ENCODE results near the gene FAM171A2.

FAM171A2 gene

GRCh38 chr17:44318077-44318892 is 45.4 kb downstream of the FAM171A2 start:
- Histone ChIP-seq H3K36me3 (ENCODE audit: control insufficient read depth, insufficient read depth, low read length) (peaks cover 9% of the 10 kb centered on the region), H3K4me1 (ENCODE audit: control insufficient read depth, insufficient read depth, low read length) (no peaks in the 10 kb centered on the region), H3K27me3 (ENCODE audit: control insufficient read depth, insufficient read depth, low read length) (peaks cover 21% of the 10 kb centered on the region), H3K27ac (ENCODE audit: low read depth, low read length) (no peak overlapping the region), H3K9ac (ENCODE audit: low read length) (no peak overlapping the region), H3K4me3 (ENCODE audit: low read length) (no peak overlapping the region)

- no peak overlapping the region for H3K9ac ChIP-seq (ENCODE audit: low read length)
- H3K27me3 ChIP-seq (ENCODE audit: control insufficient read depth, insufficient read depth, low read length) = peaks cover 21% of the 10 kb centered on the region
- no peaks in the 10 kb centered on the region for H3K4me1 ChIP-seq (ENCODE audit: control insufficient read depth, insufficient read depth, low read length)
- no peak overlapping the region for H3K4me3 ChIP-seq (ENCODE audit: low read length)
- H3K36me3 ChIP-seq (ENCODE audit: control insufficient read depth, insufficient read depth, low read length) = peaks cover 9% of the 10 kb centered on the region
- no peak overlapping the region for H3K27ac ChIP-seq (ENCODE audit: low read depth, low read length)
These were observed 46.1 kb downstream of the FAM171A2 start for GRCh38 chr17:44317545-44317944.

GRCh38 chr17:44315760-44316731 is 47.6 kb downstream of the FAM171A2 start:
- H3K27me3 ChIP-seq (ENCODE audit: control insufficient read depth, insufficient read depth, low read length) = peaks cover 21% of the 10 kb centered on the region
- H3K4me1 ChIP-seq (ENCODE audit: control insufficient read depth, insufficient read depth, low read length) = no peaks in the 10 kb centered on the region
- peaks cover 2% of the 10 kb centered on the region for H3K36me3 ChIP-seq (ENCODE audit: control insufficient read depth, insufficient read depth, low read length)
- H3K27ac ChIP-seq (ENCODE audit: low read depth, low read length) = no peak overlapping the region
- H3K9ac ChIP-seq (ENCODE audit: low read length) = no peak overlapping the region
- no peak overlapping the region for H3K4me3 ChIP-seq (ENCODE audit: low read length)

GRCh38 chr17:44314869-44315661 is 48.6 kb downstream of the FAM171A2 start:
- H3K27ac ChIP-seq (ENCODE audit: low read depth, low read length) = no peak overlapping the region
- H3K27me3 ChIP-seq (ENCODE audit: control insufficient read depth, insufficient read depth, low read length) = peaks cover 21% of the 10 kb centered on the region
- H3K9ac ChIP-seq (ENCODE audit: low read length) = no peak overlapping the region
- no peaks in the 10 kb centered on the region for H3K4me1 ChIP-seq (ENCODE audit: control insufficient read depth, insufficient read depth, low read length)
- no peak overlapping the region for H3K4me3 ChIP-seq (ENCODE audit: low read length)
- H3K36me3 ChIP-seq (ENCODE audit: control insufficient read depth, insufficient read depth, low read length) = no peaks in the 10 kb centered on the region

GRCh38 chr17:44314524-44314868 is 49.2 kb downstream of the FAM171A2 start:
- Histone ChIP-seq H3K4me1 (ENCODE audit: control insufficient read depth, insufficient read depth, low read length) (no peaks in the 10 kb centered on the region), H3K4me3 (ENCODE audit: low read length) (no peak overlapping the region), H3K27ac (ENCODE audit: low read depth, low read length) (no peak overlapping the region), H3K36me3 (ENCODE audit: control insufficient read depth, insufficient read depth, low read length) (no peaks in the 10 kb centered on the region), H3K27me3 (ENCODE audit: control insufficient read depth, insufficient read depth, low read length) (peaks cover 21% of the 10 kb centered on the region), H3K9ac (ENCODE audit: low read length) (no peak overlapping the region)

GRCh38 chr17:44314031-44314430 is 49.6 kb downstream of the FAM171A2 start:
- Histone ChIP-seq H3K36me3 (ENCODE audit: control insufficient read depth, insufficient read depth, low read length) (no peaks in the 10 kb centered on the region), H3K4me3 (ENCODE audit: low read length) (no peak overlapping the region), H3K4me1 (ENCODE audit: control insufficient read depth, insufficient read depth, low read length) (peaks cover under 1% of the 10 kb centered on the region), H3K9ac (ENCODE audit: low read length) (no peak overlapping the region), H3K27ac (ENCODE audit: low read depth, low read length) (no peak overlapping the region), H3K27me3 (ENCODE audit: control insufficient read depth, insufficient read depth, low read length) (peaks cover 21% of the 10 kb centered on the region)

GRCh38 chr17:44312396-44313104 is 51.1 kb downstream of the FAM171A2 start:
- no peaks in the 10 kb centered on the region for H3K36me3 ChIP-seq (ENCODE audit: control insufficient read depth, insufficient read depth, low read length)
- H3K4me1 ChIP-seq (ENCODE audit: control insufficient read depth, insufficient read depth, low read length) = peaks cover 3% of the 10 kb centered on the region
- peaks cover 21% of the 10 kb centered on the region for H3K27me3 ChIP-seq (ENCODE audit: control insufficient read depth, insufficient read depth, low read length)
- no peak overlapping the region for H3K9ac ChIP-seq (ENCODE audit: low read length)
- no peak overlapping the region for H3K4me3 ChIP-seq (ENCODE audit: low read length)
- H3K27ac ChIP-seq (ENCODE audit: low read depth, low read length) = no peak overlapping the region

- Histone ChIP-seq H3K9ac (ENCODE audit: low read length) (no peak overlapping the region), H3K4me1 (ENCODE audit: control insufficient read depth, insufficient read depth, low read length) (peaks cover 3% of the 10 kb centered on the region), H3K4me3 (ENCODE audit: low read length) (no peak overlapping the region), H3K36me3 (ENCODE audit: control insufficient read depth, insufficient read depth, low read length) (no peaks in the 10 kb centered on the region), H3K27me3 (ENCODE audit: control insufficient read depth, insufficient read depth, low read length) (peaks cover 17% of the 10 kb centered on the region), H3K27ac (ENCODE audit: low read depth, low read length) (no peak overlapping the region)
These were observed 52.0 kb downstream of the FAM171A2 start for GRCh38 chr17:44311562-44312181.

GRCh38 chr17:44310609-44311376 is 52.9 kb downstream of the FAM171A2 start:
- Histone ChIP-seq H3K4me1 (ENCODE audit: control insufficient read depth, insufficient read depth, low read length) (peaks cover 3% of the 10 kb centered on the region), H3K4me3 (ENCODE audit: low read length) (no peak overlapping the region), H3K9ac (ENCODE audit: low read length) (no peak overlapping the region), H3K27me3 (ENCODE audit: control insufficient read depth, insufficient read depth, low read length) (peaks cover 9% of the 10 kb centered on the region), H3K27ac (ENCODE audit: low read depth, low read length) (no peak overlapping the region), H3K36me3 (ENCODE audit: control insufficient read depth, insufficient read depth, low read length) (no peaks in the 10 kb centered on the region)

GRCh38 chr17:44310188-44310587 is 53.5 kb downstream of the FAM171A2 start:
- Histone ChIP-seq H3K36me3 (ENCODE audit: control insufficient read depth, insufficient read depth, low read length) (no peaks in the 10 kb centered on the region), H3K27me3 (ENCODE audit: control insufficient read depth, insufficient read depth, low read length) (peaks cover 6% of the 10 kb centered on the region), H3K4me3 (ENCODE audit: low read length) (no peak overlapping the region), H3K9ac (ENCODE audit: low read length) (no peak overlapping the region), H3K4me1 (ENCODE audit: control insufficient read depth, insufficient read depth, low read length) (peaks cover 3% of the 10 kb centered on the region), H3K27ac (ENCODE audit: low read depth, low read length) (no peak overlapping the region)

- H3K4me1 ChIP-seq (ENCODE audit: control insufficient read depth, insufficient read depth, low read length) = peaks cover 3% of the 10 kb centered on the region
- H3K9ac ChIP-seq (ENCODE audit: low read length) = no peak overlapping the region
- no peaks in the 10 kb centered on the region for H3K27me3 ChIP-seq (ENCODE audit: control insufficient read depth, insufficient read depth, low read length)
- H3K36me3 ChIP-seq (ENCODE audit: control insufficient read depth, insufficient read depth, low read length) = no peaks in the 10 kb centered on the region
- no peak overlapping the region for H3K4me3 ChIP-seq (ENCODE audit: low read length)
- no peak overlapping the region for H3K27ac ChIP-seq (ENCODE audit: low read depth, low read length)
These were observed 54.2 kb downstream of the FAM171A2 start for GRCh38 chr17:44309472-44309871.
